Coronary artery (tissue), 2 donors: ENCODE data around the gene CELF5.

Experiments used
- DNase-seq: peaks from one replicate; pipeline ENCODE4 v3.0.0-alpha.2; 2017; ENCODE audit warnings: low spot score
- H3K27ac ChIP-seq, 2 donors: fragments of 200-600 bp; sonication (generic); one replicate each; pipeline ENCODE4 v1.5.1; 2016 to 2019
- H3K4me3 ChIP-seq: fragments of 200-600 bp; sonication (generic); 2 replicates; pipeline ENCODE4 v1.5.1; 2016; ENCODE audit warnings: mild to moderate bottlenecking, moderate library complexity
- TF ChIP-seq, protein P1 (sequence below): fragments of 200-600 bp; sonication (generic); IDR thresholded peaks from one replicate; pipeline ENCODE4 v1.5.1; 2019; ENCODE audit warnings: antibody characterized with exemption

CELF5 gene

GRCh38 chr19:3224346-3225168, at the start of gene CELF5:
CELF5 (plus strand) TSS chr19:3224661; CDS start chr19:3224740, 79 bp downstream.
- Histone ChIP-seq H3K4me3 (peak within 1 kb of the TSS; percentile 65), H3K27ac (no peak within 1 kb of the TSS)
- DNase-seq: no peak
- TF ChIP-seq, protein P1, sequence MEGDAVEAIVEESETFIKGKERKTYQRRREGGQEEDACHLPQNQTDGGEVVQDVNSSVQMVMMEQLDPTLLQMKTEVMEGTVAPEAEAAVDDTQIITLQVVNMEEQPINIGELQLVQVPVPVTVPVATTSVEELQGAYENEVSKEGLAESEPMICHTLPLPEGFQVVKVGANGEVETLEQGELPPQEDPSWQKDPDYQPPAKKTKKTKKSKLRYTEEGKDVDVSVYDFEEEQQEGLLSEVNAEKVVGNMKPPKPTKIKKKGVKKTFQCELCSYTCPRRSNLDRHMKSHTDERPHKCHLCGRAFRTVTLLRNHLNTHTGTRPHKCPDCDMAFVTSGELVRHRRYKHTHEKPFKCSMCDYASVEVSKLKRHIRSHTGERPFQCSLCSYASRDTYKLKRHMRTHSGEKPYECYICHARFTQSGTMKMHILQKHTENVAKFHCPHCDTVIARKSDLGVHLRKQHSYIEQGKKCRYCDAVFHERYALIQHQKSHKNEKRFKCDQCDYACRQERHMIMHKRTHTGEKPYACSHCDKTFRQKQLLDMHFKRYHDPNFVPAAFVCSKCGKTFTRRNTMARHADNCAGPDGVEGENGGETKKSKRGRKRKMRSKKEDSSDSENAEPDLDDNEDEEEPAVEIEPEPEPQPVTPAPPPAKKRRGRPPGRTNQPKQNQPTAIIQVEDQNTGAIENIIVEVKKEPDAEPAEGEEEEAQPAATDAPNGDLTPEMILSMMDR: peak; percentile 42

- TF ChIP-seq, protein P1: no peak
- Histone ChIP-seq H3K27ac (peak overlapping the region in 1 of 2 donors; percentile 25), H3K4me3 (no peak overlapping the region)
- peak; percentile 46 for DNase-seq
Measured at GRCh38 chr19:3175781-3176714, 48.4 kb upstream of the CELF5 start.

- Histone ChIP-seq H3K4me3 (no peak overlapping the region), H3K27ac (peak overlapping the region in 1 of 2 donors; percentile 25)
- DNase-seq: no peak
- TF ChIP-seq, protein P1: no peak
Measured at GRCh38 chr19:3176715-3177501, 47.6 kb upstream of the CELF5 start.

- Histone ChIP-seq H3K4me3 (peak within 1 kb of the TSS; percentile 40), H3K27ac (peak within 1 kb of the TSS in 1 of 2 donors; percentile 56)
- no peak for DNase-seq
- TF ChIP-seq, protein P1: no peak
Measured at GRCh38 chr19:3178377-3178972, 46.0 kb upstream of the CELF5 start, which contains the start of gene S1PR4. S1PR4 (plus strand) TSS chr19:3178769; CDS start chr19:3178793, 24 bp downstream.

DNA sequence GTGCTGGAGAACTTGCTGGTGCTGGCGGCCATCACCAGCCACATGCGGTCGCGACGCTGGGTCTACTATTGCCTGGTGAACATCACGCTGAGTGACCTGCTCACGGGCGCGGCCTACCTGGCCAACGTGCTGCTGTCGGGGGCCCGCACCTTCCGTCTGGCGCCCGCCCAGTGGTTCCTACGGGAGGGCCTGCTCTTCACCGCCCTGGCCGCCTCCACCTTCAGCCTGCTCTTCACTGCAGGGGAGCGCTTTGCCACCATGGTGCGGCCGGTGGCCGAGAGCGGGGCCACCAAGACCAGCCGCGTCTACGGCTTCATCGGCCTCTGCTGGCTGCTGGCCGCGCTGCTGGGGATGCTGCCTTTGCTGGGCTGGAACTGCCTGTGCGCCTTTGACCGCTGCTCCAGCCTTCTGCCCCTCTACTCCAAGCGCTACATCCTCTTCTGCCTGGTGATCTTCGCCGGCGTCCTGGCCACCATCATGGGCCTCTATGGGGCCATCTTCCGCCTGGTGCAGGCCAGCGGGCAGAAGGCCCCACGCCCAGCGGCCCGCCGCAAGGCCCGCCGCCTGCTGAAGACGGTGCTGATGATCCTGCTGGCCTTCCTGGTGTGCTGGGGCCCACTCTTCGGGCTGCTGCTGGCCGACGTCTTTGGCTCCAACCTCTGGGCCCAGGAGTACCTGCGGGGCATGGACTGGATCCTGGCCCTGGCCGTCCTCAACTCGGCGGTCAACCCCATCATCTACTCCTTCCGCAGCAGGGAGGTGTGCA, 45.3 kb upstream of the CELF5 start:
- peak overlapping the region in 1 of 2 donors; percentile 56 for H3K27ac ChIP-seq
- DNase-seq: no peak
- H3K4me3 ChIP-seq: peak overlapping the region; percentile 40
- TF ChIP-seq, protein P1: no peak
